ENCODE results near the gene C1R. TPM values are rescaled to one million over a fixed set of nuclear protein-coding genes. Genes with fewer than 3 reads are reported as not detected.

C1R gene
- total and polyA plus RNA-seq, 2 of the 8 experiments (the other 6 are each of a cell fraction or from before 2014, with no cell fraction given): 6.9 to 16.3 TPM

DNA sequence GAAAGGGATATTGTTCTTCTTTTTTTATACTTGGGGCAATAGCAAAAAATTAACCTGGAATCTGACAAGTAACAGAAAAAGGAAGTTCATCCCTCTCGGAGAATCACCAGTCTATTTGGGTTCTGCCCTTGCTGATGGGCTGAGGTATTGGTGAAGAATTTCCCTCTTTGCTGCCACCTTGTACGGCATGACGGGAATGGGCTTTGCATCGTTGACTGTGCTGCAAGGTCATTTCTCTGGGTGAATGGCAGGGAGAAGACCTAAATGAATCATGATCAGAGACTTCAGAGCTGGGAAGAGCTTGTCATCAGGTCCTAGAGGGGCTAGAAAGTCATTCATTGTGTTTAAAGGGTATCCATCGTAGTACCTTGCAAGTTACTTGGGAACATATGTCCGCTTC is 19.7 kb downstream of the C1R start:
- H3K14ac ChIP-seq (ENCODE audit: insufficient read length): no peak overlapping the region
- H3K4ac ChIP-seq (replicated peaks; ENCODE audit: insufficient read length, low read depth, low read length): no peak overlapping the region
- no peak overlapping the region for H3K56ac ChIP-seq (replicated peaks; ENCODE audit: insufficient read length, low read depth, low read length)
- H3K9ac ChIP-seq (replicated peaks in 1 of 4; ENCODE audit: extremely low read depth in 1 of 4, low read depth in 3 of 4, low read length in 3 of 4): no peak overlapping the region
- H2BK120ac ChIP-seq (replicated peaks; ENCODE audit: low read depth, low read length): no peak overlapping the region
- H3K4me1 ChIP-seq (replicated peaks in 1 of 4; ENCODE audit: control insufficient read depth in 3 of 4, insufficient read depth in 4 of 4, low read length in 3 of 4): no peaks in the 10 kb centered on the region
- CTCF ChIA-PET (ENCODE audit: partially characterized antibody): interaction anchor here (0.5 to 1.3 kb wide), 5 partner anchors 8 to 937 kb away, joined by 3 read pairs; no protein-coding TSS in a partner anchor
- no peaks in the 10 kb centered on the region for H3K9me3 ChIP-seq (ENCODE audit: insufficient read depth in 2 of 2, low read depth in 1 of 2, low read length in 1 of 2)
- no peak overlapping the region for H4K5ac ChIP-seq (ENCODE audit: insufficient read length, low read depth, low read length)
- H3K79me1 ChIP-seq (ENCODE audit: low read depth, low read length): no peaks in the 10 kb centered on the region
- no peak overlapping the region for H2BK15ac ChIP-seq (ENCODE audit: low read length)
- H2AK5ac ChIP-seq (ENCODE audit: low read depth, low read length): no peak overlapping the region
- no peak overlapping the region for H4K8ac ChIP-seq (ENCODE audit: extremely low read depth, insufficient read depth, low read length)
- H2BK20ac ChIP-seq (ENCODE audit: low read length): no peak overlapping the region
- no peaks in the 10 kb centered on the region for H3K23me2 ChIP-seq (ENCODE audit: low read depth, low read length)
- WGBS, 2 experiments (ENCODE audit: extremely low coverage in 1 of 2, insufficient coverage in 1 of 2, insufficient read length in 1 of 2, insufficient replicate concordance in 2 of 2, low coverage in 1 of 2, low lambda C conversion rate in 2 of 2, missing lambda C conversion rate in 1 of 2): 88% methylated on average over 6 of the region's 6 CpGs; no CpG with 5 or more reads in 1 of the 2 experiments
- no peak overlapping the region for H4K91ac ChIP-seq (replicated peaks; ENCODE audit: insufficient read length, low read length)
- H2AFZ ChIP-seq (ENCODE audit: low read length): no peak overlapping the region
- no peak overlapping the region for H3K18ac ChIP-seq (ENCODE audit: extremely low read depth, low read length)
- H3K27ac ChIP-seq (ENCODE audit: low read depth, low read length): no peak overlapping the region
- H3K4me2 ChIP-seq (ENCODE audit: insufficient read depth in 1 of 2, low read depth in 2 of 2, low read length in 2 of 2): no peak overlapping the region
- H3K4me3 ChIP-seq (ENCODE audit: extremely low read depth in 1 of 4, insufficient read depth in 2 of 4, low read depth in 3 of 4, low read length in 4 of 4): no peak overlapping the region
- H3K27me3 ChIP-seq (replicated peaks in 1 of 4; ENCODE audit: control insufficient read depth in 3 of 4, extremely low read depth in 1 of 4, insufficient read depth in 3 of 4, low read length in 3 of 4): no peaks in the 10 kb centered on the region
- H4K20me1 ChIP-seq (replicated peaks in 1 of 2; ENCODE audit: control insufficient read depth in 1 of 2, insufficient read depth in 2 of 2, low read length in 2 of 2): no peaks in the 10 kb centered on the region
- no peaks in the 10 kb centered on the region for H3K36me3 ChIP-seq (ENCODE audit: control insufficient read depth in 2 of 4, insufficient read depth in 4 of 4, low read length in 3 of 4)
- POLR2A ChIA-PET (ENCODE audit: partially characterized antibody): interaction anchor here (0.8 to 1.3 kb wide), 2 partner anchors 95 to 138 kb away, joined by 3 to 6 read pairs; no protein-coding TSS in a partner anchor
- DNase-seq (ENCODE audit: low read depth in 1 of 2, low spot score in 2 of 2): no peak
- no peak overlapping the region for H2BK12ac ChIP-seq (ENCODE audit: low read depth, low read length)
- no peaks in the 10 kb centered on the region for H3K79me2 ChIP-seq (ENCODE audit: control insufficient read depth in 1 of 2, insufficient read depth in 2 of 2, low read length in 2 of 2)
- no peak overlapping the region for H3K23ac ChIP-seq (ENCODE audit: insufficient read length)
- no peak for FAIRE-seq
- H2BK5ac ChIP-seq (ENCODE audit: low read depth, low read length): no peak overlapping the region
- TF ChIP-seq CBX5 (IDR thresholded peaks at IDR 0.05; ENCODE audit: low read depth, low read length): no peak
- TF ChIP-seq, protein P1, sequence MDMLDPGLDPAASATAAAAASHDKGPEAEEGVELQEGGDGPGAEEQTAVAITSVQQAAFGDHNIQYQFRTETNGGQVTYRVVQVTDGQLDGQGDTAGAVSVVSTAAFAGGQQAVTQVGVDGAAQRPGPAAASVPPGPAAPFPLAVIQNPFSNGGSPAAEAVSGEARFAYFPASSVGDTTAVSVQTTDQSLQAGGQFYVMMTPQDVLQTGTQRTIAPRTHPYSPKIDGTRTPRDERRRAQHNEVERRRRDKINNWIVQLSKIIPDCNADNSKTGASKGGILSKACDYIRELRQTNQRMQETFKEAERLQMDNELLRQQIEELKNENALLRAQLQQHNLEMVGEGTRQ (IDR thresholded peaks at IDR 0.05; ENCODE audit: low read length): no peak
- TF ChIP-seq CBX8 (IDR thresholded peaks at IDR 0.05; ENCODE audit: borderline replicate concordance, low read depth, low read length): no peak
- TF ChIP-seq, protein P2, sequence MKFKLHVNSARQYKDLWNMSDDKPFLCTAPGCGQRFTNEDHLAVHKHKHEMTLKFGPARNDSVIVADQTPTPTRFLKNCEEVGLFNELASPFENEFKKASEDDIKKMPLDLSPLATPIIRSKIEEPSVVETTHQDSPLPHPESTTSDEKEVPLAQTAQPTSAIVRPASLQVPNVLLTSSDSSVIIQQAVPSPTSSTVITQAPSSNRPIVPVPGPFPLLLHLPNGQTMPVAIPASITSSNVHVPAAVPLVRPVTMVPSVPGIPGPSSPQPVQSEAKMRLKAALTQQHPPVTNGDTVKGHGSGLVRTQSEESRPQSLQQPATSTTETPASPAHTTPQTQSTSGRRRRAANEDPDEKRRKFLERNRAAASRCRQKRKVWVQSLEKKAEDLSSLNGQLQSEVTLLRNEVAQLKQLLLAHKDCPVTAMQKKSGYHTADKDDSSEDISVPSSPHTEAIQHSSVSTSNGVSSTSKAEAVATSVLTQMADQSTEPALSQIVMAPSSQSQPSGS (IDR thresholded peaks at IDR 0.05; ENCODE audit: low read length): no peak
- TF ChIP-seq FOSL1 (IDR thresholded peaks at IDR 0.05; ENCODE audit: insufficient read depth, low read depth, low read length): no peak
- no peak for TF ChIP-seq POU5F1 (IDR thresholded peaks at IDR 0.05; ENCODE audit: low read depth, low read length)
- TF ChIP-seq, protein P3, sequence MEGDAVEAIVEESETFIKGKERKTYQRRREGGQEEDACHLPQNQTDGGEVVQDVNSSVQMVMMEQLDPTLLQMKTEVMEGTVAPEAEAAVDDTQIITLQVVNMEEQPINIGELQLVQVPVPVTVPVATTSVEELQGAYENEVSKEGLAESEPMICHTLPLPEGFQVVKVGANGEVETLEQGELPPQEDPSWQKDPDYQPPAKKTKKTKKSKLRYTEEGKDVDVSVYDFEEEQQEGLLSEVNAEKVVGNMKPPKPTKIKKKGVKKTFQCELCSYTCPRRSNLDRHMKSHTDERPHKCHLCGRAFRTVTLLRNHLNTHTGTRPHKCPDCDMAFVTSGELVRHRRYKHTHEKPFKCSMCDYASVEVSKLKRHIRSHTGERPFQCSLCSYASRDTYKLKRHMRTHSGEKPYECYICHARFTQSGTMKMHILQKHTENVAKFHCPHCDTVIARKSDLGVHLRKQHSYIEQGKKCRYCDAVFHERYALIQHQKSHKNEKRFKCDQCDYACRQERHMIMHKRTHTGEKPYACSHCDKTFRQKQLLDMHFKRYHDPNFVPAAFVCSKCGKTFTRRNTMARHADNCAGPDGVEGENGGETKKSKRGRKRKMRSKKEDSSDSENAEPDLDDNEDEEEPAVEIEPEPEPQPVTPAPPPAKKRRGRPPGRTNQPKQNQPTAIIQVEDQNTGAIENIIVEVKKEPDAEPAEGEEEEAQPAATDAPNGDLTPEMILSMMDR (IDR thresholded peaks at IDR 0.05; ENCODE audit: control extremely low read depth in 1 of 3, insufficient read depth in 1 of 3, low read depth in 1 of 3, low read length in 3 of 3): no peak
- TF ChIP-seq ASH2L (IDR thresholded peaks at IDR 0.05; ENCODE audit: low read length): no peak
- TF ChIP-seq SP4 (IDR thresholded peaks at IDR 0.05; ENCODE audit: low read length): no peak
